ENCODE measurements around the gene ASIC4.

DNA sequence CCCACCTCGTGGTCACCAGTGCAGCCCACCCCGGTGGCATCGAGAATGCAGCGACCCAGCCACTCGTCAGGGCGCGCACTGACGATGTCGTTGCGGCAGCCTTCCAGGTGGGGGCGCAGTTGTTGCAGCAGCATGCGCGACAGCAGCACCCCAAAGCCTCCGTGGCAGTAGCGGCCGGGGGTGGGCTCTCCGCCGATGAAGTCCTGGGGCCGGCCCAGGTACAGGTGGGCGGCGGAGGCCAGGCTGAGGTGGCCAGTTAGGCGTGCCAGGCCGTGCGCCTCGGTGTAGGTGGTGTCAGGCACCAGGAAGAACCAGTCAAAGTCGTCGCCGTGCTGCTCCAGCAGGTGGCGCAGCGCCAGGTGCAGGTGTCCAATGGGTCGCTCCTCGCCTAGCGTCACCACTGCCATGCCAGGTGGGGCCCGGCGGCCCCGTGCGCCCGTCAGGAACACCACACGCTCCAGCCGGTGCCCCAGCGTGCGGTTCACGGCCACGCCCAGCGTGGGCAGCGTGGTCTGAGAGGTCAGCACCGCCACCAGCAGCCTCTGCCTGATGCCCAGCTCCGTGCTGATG is 27.4 kb downstream of the ASIC4 start:
- peak in 2 of 3 donors; percentile 34 to 49 for TF ChIP-seq POLR2A (IDR thresholded peaks at IDR 0.05)
- TF ChIP-seq, protein P1, sequence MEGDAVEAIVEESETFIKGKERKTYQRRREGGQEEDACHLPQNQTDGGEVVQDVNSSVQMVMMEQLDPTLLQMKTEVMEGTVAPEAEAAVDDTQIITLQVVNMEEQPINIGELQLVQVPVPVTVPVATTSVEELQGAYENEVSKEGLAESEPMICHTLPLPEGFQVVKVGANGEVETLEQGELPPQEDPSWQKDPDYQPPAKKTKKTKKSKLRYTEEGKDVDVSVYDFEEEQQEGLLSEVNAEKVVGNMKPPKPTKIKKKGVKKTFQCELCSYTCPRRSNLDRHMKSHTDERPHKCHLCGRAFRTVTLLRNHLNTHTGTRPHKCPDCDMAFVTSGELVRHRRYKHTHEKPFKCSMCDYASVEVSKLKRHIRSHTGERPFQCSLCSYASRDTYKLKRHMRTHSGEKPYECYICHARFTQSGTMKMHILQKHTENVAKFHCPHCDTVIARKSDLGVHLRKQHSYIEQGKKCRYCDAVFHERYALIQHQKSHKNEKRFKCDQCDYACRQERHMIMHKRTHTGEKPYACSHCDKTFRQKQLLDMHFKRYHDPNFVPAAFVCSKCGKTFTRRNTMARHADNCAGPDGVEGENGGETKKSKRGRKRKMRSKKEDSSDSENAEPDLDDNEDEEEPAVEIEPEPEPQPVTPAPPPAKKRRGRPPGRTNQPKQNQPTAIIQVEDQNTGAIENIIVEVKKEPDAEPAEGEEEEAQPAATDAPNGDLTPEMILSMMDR (IDR thresholded peaks at IDR 0.05) = peak; percentile 77 to 99 (median 91)

All from body of pancreas (tissue), 4 donors.